Thyroid gland (tissue), 4 donors: ENCODE measurements around the gene PLEKHM2. TPM values are rescaled to one million over a fixed set of nuclear protein-coding genes. Genes with fewer than 3 reads are reported as not detected.

ENCODE experiments used
- DNase-seq, 2 donors: peaks; one replicate each; pipeline ENCODE4 v3.0.0-alpha.2; 2019
- H3K27ac ChIP-seq, 3 donors: fragments of 200-600 bp; sonication (generic); 1 replicate in 2 of 3; 2 replicates in 1 of 3; pipeline ENCODE4 v1.5.1; 2016 to 2019; ENCODE audit warnings: mild to moderate bottlenecking in 1 of 3, moderate library complexity in 1 of 3
- H3K27me3 ChIP-seq: fragments of 200-600 bp; sonication (generic); one replicate; pipeline ENCODE4 v1.5.1; 2019
- H3K36me3 ChIP-seq, 2 donors: fragments of 200-600 bp; sonication (generic); one replicate each; pipeline ENCODE4 v1.5.1; 2016 to 2019
- H3K4me1 ChIP-seq, 2 donors: fragments of 200-600 bp; sonication (generic); one replicate each; pipeline ENCODE4 v1.5.1; 2017 to 2019
- H3K4me3 ChIP-seq, 3 donors: fragments of 200-600 bp; sonication (generic); replicated peaks in 1 of 3; 1 replicate in 2 of 3; 2 replicates in 1 of 3; pipeline ENCODE4 v1.5.1; 2016; ENCODE audit warnings: mild to moderate bottlenecking in 1 of 3
- H3K9me3 ChIP-seq: fragments of 200-600 bp; sonication (generic); one replicate; pipeline ENCODE4 v1.5.1; 2017
- POLR2A ChIP-seq, 2 donors: fragments of 450-650 bp; IDR thresholded peaks; one replicate each; pipeline ENCODE4 v1.6.1; 2017; ENCODE audit warnings: antibody characterized with exemption in 2 of 2, mild to moderate bottlenecking in 2 of 2, moderate library complexity in 1 of 2
- WGBS, 2 donors: methylation state at CpG; one replicate each; pipeline ENCODE4 v1.1.5; 2017; 5-methylcytosine and 5-hydroxymethylcytosine counted together
- intact Hi-C: fragments of 100-400 bp; cut with DNase I; formaldehyde crosslinking; loops from one replicate; pipeline ENCODE4 v1.15.1; 2023
- total RNA-seq, 4 donors: library from RNA; depleted of rRNA; stranded (reverse); fragments of >200 nt; gene quantifications; one replicate each; pipeline ENCODE4 v1.2.3, GENCODE V29; 2016
- TF ChIP-seq, protein P1 (sequence below), 6 experiments: fragments of 200-600 bp in 3 of 6; fragments of 450-650 bp in 3 of 6; sonication (generic) in 3 of 6; IDR thresholded peaks; one replicate each; pipeline ENCODE4 v1.5.1; 2016 to 2019; ENCODE audit warnings: antibody characterized with exemption in 6 of 6, mild to moderate bottlenecking in 2 of 6, inconsistent platforms in 1 of 6, moderate library complexity in 1 of 6

The PLEKHM2 gene
- total RNA-seq, 4 donors from 2014 or later: 38.3 to 48.4 (median 39.4) TPM

GRCh38 chr1:15678578-15678977 is 5.5 kb upstream of the PLEKHM2 start:
- Histone ChIP-seq H3K4me1 (peaks cover 2 to 22% of the 10 kb centered on the region in 2 donors), H3K27ac (no peak overlapping the region), H3K27me3 (no peaks in the 10 kb centered on the region), H3K36me3 (no peaks in the 10 kb centered on the region), H3K9me3 (no peaks in the 10 kb centered on the region), H3K4me3 (no peak overlapping the region)
- DNase-seq: no peak
- TF ChIP-seq POLR2A (IDR thresholded peaks at IDR 0.05): no peak
- TF ChIP-seq, protein P1, sequence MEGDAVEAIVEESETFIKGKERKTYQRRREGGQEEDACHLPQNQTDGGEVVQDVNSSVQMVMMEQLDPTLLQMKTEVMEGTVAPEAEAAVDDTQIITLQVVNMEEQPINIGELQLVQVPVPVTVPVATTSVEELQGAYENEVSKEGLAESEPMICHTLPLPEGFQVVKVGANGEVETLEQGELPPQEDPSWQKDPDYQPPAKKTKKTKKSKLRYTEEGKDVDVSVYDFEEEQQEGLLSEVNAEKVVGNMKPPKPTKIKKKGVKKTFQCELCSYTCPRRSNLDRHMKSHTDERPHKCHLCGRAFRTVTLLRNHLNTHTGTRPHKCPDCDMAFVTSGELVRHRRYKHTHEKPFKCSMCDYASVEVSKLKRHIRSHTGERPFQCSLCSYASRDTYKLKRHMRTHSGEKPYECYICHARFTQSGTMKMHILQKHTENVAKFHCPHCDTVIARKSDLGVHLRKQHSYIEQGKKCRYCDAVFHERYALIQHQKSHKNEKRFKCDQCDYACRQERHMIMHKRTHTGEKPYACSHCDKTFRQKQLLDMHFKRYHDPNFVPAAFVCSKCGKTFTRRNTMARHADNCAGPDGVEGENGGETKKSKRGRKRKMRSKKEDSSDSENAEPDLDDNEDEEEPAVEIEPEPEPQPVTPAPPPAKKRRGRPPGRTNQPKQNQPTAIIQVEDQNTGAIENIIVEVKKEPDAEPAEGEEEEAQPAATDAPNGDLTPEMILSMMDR (IDR thresholded peaks at IDR 0.05): no peak
- WGBS, 2 donors: 85 to 95% methylated on average over 1 of the region's 1 CpG
- intact Hi-C loops: no loop called here

GRCh38 chr1:15680131-15680530 is 4.0 kb upstream of the PLEKHM2 start:
- Histone ChIP-seq H3K27me3 (no peaks in the 10 kb centered on the region), H3K27ac (peak overlapping the region in 2 of 3 donors; percentile 46 to 82), H3K4me3 (no peak overlapping the region), H3K4me1 (peaks cover 5 to 25% of the 10 kb centered on the region in 2 donors), H3K36me3 (no peaks in the 10 kb centered on the region), H3K9me3 (no peaks in the 10 kb centered on the region)
- 94 to 98% methylated on average over 11 of the region's 11 CpGs for WGBS, 2 donors
- TF ChIP-seq, protein P1 (IDR thresholded peaks at IDR 0.05): no peak
- TF ChIP-seq POLR2A (IDR thresholded peaks at IDR 0.05): no peak
- DNase-seq: no peak
- intact Hi-C loops: no loop called here

DNA sequence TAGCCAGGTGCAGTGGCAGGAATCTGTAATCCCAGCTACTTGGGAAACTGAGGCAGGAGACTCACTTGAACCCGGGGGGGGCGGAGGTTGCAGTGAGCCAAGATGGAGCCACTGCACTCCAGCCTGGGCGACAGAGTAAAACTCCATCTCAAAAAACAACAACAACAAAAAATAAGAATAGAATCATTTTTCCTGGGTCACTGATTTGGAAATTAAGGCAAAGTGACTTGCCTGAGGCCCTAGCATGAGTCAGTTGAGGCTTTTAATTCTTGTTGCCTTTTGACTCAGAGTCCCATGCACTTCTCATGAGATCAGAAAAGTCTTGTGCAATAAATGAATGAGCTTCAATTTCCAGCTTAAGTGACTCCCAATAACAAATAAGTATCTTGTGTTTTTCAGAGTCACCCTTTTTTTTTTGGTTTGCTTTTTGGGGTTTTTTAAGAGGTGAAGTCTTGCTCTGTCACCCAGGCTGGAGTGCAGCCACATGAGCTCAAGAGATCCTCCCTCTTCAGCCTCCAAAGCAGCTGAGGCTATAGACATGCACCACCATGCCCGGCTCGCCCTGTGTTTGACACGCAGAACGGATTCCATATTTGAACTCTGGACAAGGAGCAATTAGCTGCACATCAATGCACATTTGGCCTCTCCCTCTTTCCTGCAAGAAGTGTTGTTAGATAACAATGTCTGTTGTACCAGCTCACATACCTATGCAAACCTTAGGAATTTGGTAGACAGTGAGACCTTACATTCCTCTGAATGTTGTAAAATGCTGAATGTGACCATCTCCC is 3.4 kb upstream of the PLEKHM2 start:
- Histone ChIP-seq H3K27ac (peak overlapping the region in 2 of 3 donors; percentile 46 to 82), H3K9me3 (no peaks in the 10 kb centered on the region), H3K27me3 (no peaks in the 10 kb centered on the region), H3K4me1 (peaks cover 5 to 27% of the 10 kb centered on the region in 2 donors), H3K36me3 (no peaks in the 10 kb centered on the region), H3K4me3 (no peak overlapping the region)
- intact Hi-C loops: no loop called here
- TF ChIP-seq, protein P1 (IDR thresholded peaks at IDR 0.05): no peak
- no peak for TF ChIP-seq POLR2A (IDR thresholded peaks at IDR 0.05)
- 69 to 77% methylated on average over 7 of the region's 7 CpGs for WGBS, 2 donors
- DNase-seq: peak in 1 of 2 donors; percentile 32

GRCh38 chr1:15681349-15682292 is 2.5 kb upstream of the PLEKHM2 start:
- 89 to 92% methylated on average over 11 to 12 of the region's 12 CpGs for WGBS, 2 donors
- no peak for TF ChIP-seq POLR2A (IDR thresholded peaks at IDR 0.05)
- TF ChIP-seq, protein P1 (IDR thresholded peaks at IDR 0.05): no peak
- Histone ChIP-seq H3K27ac (peak overlapping the region in 2 of 3 donors; percentile 46 to 82), H3K9me3 (no peaks in the 10 kb centered on the region), H3K4me1 (peaks cover 5 to 34% of the 10 kb centered on the region in 2 donors), H3K36me3 (no peaks in the 10 kb centered on the region), H3K27me3 (no peaks in the 10 kb centered on the region), H3K4me3 (no peak overlapping the region)
- peak in 1 of 2 donors; percentile 22 for DNase-seq
- intact Hi-C loops: no loop called here
